NCI-H2196 (cell line): ENCODE results near the gene RUNX1.

ENCODE experiments used
- DNase-seq: peaks from one replicate; lab custom pipeline; 2025; ENCODE audit not compliant: unreplicated experiment; lab: John Stamatoyannopoulos, UW

Gene RUNX1

DNA sequence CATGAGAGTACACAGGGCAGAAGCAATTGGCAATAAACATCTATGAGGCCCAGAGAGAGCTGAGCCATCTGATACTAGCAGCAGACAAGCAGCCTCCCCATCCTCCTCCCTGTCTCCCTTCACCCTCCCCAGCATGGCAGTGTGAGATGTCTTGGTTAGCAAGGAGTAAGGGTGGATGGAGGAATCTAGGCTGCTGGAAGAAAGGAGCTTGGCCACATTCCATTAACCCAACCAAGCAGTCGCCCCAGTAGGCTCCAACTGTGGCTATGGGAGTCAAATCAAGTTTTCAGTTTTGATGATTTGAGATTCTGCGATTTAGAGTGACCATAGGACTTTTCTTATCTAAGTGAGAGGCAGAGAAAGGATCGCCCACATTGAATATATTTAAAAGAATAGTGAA, 12.9 kb upstream of the RUNX1 start:
- DNase-seq: no peak

DNA sequence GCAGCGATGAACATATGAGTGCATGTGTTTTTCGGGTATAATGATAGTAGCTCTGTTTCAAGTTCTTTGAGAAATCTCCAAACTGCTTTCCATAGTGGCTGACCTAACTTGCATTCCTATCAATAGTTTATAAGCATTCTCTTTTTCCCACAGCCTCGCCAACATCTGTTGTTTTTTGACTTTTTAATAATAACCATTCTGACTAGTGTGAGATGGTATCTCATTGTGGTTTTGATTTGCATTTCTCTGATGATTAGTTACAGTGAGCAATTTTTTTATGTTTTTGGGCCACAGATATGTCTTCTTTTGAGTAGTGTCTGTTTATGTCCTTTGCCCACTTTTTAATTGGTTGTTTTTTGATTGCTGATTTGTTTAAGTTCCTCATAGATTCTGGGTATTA, 10.6 kb upstream of the RUNX1 start:
- DNase-seq: no peak

DNA sequence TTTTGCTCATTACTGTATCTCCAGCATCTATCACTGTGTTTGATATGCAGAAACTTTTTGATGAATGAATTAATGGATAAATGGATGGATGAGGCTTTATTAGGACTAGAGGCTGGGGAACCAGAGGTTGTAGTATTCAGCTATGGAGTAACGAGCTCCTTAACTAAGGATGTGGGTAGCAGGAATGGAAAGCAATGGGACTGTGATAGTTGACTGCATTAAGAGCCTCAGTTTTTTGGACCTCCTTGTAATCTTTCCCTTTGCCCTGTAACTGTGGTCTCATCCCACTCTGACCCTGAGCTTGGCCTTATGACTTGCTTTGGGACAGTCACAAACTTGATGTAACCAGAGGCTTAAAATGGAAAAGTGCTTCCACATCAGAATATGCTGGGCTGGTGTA, 9.0 kb upstream of the RUNX1 start:
- no peak for DNase-seq

DNA sequence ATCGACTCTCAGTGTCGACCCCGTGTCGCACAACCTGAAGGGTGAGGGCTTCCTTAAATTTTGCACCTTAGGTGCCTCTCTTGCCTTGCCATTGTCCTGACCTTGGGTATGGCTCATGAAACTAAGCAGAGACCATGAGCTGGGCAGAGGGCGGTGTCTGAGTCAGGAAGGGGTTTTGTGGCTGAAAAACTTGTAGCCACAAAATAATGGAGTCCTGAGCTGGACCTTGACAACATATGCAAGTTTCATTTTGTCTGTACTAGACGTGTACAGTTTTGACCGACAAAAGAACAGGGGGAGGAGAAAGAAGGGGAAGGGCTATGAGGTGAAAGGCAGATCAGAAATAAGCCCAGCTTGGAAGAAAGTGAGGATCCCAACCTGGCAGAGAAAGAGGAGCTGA, 8.3 kb upstream of the RUNX1 start:
- DNase-seq: no peak

DNA sequence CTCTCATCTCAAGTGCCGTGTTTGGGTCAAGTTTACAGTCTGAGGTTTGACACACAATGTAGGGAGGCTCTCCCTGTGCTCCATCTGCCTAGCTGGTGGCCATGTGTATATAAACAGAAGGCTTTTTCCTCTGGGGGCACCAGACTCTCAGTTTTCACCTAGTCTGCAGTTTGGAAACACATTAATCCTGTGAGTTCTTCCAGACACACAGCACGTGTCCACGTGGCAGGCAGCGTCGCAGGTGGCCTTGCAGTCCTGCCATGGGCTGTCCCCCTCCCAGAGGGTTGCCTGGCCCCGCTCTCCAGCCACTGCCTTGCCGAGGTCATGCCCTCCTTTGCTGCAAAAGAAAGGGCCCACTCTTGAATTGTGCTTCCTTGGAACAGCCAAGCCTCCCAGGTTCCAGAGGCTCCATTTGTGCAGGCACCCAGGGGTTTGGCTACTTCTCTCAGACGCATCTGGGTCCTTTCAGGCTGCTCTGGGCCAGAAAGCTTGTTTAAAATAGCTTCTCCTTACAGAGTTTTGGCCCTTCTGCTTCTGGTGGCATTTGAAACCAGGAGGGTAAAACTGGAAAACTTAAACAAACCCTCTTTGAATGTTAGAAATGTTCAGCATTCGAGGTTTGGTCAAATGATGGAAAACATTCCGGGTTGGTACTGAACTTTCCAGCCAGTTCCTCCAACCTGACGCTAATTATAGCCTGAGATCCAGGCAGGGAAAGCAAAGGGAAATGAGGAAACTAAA, 4.4 kb upstream of the RUNX1 start:
- DNase-seq: no peak

DNA sequence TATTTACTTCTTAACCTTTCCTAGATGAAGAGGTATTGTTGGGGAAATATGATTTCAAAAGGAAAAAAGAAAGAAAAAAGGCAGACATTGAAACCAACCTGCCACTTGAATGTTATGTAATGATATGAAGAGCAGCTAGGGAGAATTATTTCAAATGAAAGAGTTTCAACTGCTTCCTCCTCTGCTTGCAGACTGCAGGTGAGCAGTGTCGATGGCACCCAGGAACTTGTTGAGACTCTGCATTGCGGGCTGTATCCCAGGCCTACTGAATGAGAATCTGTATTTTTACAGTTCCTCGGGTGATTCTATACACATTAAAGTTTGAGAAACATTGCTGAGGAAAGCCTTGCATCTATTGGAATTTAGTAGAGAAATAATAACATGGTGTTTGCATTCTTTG, 3.7 kb upstream of the RUNX1 start:
- DNase-seq: no peak

DNA sequence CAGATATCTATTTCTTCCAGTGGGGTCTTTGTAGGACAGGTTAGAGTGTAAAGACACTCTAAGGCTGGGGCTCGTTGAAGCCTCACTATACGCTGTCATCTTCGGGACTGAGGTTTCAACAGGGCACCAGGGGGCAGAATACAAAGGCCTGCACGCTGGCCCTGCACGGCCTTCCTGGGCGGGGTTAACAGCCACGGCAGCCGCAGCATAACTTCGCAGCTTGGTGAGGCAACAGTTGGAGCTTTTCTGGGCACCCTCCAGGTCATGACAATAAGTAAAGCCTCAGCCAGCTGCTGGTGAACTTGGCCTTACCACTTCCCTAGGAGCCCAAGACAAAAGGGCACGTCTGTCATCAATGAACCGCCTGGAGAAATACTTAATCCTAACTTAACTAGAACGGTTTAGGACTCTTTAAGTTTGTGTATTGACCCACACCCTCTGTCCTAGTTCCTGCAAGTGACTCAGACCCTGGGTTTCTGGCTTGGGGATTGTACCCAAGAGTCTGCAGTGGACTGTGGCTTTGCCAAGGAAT, 2.3 kb upstream of the RUNX1 start:
- no peak for DNase-seq

DNA sequence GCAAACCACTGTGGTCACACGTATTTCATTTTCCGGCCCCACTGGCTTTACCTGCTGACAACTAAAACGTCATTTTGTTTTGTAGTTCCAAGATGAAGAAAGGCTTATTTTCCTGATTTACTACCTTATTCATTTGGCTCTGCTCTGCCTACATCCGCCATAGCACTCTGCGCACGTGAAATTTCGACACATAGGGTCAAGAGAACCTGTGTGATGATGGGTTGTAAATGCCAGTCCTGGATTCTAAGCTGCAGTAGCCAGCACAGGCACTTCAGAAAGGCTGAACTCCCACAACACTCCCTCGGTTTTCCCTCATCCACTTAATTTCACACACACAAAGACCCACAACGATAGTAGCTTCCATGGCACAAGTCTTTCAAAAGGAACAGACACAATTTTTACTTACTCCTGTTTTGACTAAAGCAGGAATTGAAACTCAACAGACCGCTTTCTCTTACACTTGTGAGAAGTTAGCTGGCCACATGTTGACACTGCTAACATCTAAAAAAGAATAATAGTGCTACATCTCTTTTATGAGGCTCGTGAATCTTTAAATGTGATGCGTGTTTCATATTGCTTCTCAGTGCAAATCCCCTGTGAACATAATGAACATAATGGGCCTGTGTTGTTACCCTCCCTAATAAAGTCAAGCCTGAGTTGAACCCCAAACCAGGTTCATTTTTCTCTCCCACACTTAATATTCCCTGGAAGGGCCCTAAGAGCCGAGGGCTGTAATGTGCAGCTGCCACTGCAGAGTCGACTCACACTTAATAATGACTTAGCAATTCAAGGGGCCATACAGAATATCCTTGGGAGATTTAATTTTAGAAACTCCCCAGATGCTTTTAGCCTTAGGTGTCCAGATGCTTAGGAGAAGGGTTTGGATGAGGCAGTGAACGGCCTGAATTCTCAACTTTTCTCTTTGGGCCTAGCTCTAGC, 1.5 kb upstream of the RUNX1 start:
- DNase-seq: no peak

DNA sequence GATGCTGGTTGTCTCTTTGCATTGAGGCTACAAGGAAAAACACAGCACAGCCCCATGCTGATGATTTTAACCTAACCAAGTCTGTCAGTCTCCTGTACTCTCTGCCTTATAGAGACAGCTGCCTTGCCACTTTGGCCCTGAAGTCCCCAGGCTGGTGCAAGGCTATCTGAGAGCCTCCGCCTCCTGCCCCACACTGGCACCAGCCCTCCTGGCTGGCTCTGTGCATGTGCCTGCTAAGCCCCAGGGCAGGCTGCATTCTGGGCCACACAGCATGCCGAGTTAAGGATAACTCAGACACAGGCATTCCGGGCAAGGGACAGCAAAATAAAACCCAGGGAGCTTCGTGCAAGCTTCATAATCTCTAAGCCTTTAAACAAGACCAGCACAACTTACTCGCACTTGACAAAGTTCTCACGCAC, 910 bp downstream of the RUNX1 start:
- peak; percentile 52 for DNase-seq

DNA sequence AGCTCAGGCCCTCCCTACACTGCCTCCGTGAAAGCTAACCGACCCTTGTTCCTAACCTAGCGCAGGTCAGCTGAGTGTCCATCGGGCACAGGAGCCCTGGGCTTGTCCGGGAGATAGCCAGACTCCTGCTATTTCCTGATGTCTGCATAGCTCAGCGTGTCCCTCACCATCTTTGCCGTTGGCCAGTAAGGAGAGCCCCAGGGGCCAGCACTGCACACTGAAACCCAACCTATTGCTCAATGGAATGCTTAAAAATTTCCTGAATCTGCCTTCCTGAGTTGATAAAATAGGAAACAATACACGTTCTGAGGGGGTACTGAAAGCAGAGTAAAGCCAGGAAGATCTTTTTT, 2.2 kb downstream of the RUNX1 start:
- DNase-seq: no peak

DNA sequence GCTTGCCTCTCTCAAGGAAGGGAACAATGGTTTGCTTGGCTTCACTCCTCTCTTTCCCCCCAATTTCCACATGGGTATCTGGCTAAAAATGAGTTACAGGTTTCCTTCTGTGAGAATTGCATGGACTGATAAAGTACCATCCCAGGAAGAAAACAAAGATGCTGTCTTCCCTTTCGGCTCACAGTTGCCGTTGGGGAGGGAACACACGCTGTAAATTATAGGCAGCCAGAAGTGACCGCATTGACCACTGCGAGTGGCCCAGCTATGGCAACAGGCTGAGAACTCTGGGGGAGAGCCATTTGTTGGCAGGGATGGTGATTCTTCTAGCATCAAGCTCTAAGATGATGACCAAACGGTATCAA, 2.9 kb downstream of the RUNX1 start:
- DNase-seq: no peak

DNA sequence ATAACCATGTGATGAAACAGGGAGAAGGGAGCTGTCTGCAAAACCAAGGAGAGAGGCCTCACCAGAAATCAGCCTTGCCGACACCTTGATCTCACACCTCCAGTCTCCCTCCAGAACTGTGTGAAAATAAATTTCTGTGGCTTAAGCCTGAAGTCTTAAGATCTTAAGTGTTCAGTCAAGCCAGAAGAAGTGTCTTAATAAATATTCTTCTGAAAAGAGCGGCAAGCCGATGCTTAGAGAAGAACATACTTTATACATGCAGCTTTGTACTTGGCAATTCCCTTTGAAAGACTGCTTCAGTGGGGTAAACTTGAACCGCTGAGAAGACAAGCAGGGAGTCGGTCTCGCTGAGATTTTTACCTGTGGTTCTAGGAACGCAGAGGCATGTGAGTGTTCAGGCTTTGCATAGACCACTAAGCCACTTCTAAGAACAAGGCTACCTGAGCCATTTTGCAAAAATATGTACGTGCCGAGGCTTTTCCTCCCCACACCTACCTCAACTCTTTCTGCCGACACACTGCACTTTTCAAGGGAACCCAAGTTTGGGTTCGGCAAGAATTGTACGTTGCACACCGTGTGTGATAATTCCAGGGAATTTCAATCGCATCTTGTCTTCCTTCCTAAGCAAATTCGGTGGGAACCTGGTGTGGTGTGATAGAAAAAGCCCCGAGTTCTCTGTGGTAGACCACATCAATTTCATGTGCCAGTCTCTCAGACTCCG, 3.4 kb downstream of the RUNX1 start:
- DNase-seq: no peak

DNA sequence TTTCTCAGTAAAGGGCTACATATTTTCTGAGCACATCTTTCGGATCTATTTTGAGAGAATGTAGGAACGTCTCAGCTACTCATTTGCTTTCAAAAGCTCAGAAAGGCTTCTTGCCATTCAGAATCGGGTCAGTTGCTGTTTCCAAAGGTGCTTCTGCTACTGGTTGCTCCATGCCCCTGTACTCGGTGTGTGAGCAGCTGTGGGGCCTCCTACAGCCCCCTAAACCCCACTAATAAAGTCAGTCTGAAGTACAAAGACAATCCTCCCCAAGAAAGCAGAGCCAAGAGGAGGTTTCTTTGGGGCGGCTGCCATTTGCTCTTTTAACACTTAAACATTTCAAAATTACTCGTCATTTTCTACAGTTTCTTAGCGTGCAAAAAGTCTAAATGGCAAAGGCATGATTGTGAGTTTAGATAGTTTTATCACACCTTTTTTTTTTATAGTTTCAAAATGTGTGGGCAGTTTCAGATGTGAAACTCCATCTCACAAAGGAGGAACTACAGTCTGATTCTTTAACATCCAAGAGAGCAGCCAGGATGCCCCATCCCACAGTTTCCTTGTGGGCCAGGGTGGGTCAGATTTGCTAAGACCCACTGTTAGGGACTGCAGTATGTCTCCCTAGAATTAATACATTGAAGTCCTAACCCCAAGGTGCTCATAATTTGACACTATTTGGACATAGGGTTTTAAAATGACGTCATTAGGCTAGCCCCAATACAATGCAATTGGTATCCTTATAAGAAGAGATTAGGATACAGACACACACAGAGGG, 4.1 kb downstream of the RUNX1 start:
- DNase-seq: no peak

DNA sequence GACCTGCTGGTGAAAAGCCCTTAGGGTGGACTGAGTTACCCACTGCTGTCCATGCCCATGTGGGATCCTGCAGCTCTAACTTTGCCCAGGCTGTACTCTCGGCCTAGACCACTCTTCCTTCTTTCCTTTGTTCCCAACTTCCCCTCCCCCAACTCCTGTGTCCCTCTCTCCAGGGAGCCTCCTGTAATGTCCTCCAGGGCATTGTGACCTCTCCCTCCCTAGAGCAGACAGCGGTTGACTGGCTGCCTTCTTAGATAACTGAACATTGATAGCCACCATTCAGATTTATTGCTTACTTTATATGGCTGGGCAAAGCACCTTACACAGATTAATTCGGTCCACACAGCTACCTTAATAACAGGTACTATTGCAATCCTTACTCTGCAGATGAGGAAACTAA, 5.0 kb downstream of the RUNX1 start:
- DNase-seq: no peak

DNA sequence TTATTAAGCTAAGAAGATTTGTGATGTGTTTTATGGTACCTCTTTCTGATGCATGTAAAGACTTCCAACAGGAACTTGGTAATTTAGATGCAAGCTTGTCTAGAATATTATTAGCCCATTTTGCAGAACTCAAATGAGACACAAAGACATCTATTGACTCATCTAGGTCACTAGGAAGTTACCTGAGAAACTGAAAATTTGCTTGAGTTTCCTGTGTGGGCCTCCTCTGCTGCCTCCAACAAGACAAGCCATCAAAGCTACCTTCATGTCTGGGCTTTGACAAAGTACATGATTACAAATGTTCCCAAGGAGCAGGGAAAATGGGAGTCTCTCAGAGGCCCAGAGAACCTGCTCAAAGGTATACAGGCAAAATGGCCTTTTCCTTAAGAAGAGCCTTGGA, 5.6 kb downstream of the RUNX1 start:
- no peak for DNase-seq

DNA sequence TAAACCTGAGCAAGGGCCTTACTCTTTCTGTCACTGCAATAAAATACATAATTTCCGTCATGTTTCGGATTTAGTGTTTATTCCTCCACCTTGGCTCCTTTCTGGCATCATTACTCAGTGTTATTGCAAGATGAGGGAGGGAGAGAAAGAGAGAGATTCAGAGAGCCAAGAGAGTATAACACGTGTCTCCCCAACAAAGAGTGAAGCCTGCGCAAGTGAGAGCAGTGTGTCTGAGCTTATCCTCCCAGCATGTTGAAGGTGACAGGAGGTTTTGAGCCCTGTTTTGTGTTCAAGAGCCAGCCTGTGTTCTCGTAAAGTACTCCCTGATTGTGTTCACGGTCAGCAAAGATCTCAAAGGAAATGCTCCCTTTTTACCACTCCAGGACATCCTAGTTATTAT, 6.3 kb downstream of the RUNX1 start:
- no peak for DNase-seq

DNA sequence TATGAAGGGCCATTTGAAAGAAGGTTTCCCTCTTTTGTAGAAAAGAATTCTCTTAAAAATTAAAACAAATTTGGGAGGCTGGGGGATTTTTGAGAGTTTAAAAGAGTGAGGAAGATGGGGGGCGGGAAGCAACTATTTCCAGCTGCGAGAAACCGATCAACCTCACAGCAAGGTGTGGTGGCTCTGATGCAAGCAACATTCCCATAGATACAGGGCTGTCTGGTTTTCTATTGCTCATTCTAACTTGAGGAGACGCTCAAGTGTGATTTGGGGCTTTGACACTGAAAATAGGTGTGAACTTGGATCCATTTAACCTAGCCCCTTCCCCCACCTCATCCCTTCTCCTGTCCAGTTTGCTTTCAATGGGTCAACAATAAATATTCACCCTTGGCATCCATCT, 7.2 kb downstream of the RUNX1 start:
- DNase-seq: no peak

DNA sequence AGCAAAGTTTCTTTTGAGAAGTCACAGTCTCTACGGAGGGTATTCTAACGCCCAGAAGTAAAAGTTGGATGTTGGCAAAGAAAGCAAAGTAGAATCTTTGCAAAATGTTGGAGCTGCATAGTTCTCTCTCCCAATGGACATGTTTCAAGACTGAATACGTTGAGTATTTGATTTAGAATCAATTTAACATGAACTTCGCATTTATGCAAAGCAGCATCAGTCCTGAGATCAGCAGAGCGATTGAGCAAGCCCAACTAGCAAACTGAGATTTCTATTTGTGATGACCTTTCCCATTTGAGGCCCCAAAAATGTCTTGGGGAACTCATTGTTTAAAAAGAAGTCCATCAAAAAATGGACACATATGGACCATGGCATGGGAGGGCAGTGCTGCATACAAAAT, 8.0 kb downstream of the RUNX1 start:
- no peak for DNase-seq

DNA sequence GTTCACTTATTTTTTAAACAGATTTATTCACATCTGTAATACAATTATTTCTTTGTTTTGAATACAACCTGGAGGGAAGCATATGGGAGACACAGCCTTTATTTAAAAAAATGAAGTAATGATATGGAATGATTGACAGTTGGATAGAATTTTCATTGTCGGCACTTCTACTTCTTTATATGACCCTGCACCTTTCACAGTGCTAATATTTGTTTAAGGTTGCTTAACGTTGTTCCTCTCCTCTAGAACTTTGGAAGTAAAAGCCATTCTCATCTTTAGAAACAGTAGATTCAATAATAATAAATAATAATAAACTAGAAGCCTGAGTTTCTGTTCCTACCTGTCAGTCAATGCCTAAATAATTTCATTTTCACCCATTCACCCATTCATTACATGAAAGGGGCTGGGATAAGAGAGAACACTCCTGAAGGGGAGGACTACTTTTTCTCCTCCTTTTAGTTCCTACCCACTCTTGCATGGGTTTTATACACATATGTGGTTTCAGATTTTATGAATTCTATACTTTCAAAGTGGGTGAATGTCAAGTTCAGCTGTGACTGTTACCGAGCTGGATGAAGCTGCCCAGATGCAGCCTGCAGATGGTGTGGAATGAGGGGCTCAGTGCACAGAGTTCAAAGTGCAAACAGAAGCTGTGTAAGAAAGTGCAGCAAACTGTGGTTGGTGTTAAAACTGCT, 9.4 kb downstream of the RUNX1 start:
- DNase-seq: no peak

DNA sequence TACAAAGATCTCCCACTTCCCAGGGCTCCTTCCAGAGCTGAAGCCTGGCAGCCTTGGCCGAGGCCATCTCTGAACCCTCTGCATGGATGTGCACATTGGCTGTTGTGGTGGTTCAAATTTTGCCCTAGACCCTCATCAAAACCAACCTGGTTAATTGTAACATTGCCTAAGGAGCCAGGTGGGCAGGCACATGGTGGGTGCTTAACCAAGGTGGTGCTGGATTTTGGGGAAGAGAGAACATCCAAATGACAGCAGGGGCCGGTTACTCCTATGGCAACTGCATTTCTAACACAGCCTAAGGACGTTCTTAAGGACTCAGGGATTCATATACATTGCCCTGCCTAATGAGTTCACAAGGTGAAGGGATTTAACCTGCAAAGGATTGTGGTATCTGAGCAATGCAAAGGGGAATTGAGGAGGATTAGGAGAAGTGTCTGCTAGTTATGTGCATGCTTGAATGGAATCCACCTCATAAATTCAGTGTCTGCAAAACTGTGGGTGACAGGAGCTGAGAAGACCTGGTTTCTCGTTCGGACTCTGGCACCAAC, 10.3 kb downstream of the RUNX1 start:
- no peak for DNase-seq
